ENCODE data around the gene GLIS1.
"Not testable (repeated sequence)": the region's sequence is repeated elsewhere in the genome, so short reads cannot be mapped to it uniquely, and the experiment has no call there.

GLIS1 gene

DNA sequence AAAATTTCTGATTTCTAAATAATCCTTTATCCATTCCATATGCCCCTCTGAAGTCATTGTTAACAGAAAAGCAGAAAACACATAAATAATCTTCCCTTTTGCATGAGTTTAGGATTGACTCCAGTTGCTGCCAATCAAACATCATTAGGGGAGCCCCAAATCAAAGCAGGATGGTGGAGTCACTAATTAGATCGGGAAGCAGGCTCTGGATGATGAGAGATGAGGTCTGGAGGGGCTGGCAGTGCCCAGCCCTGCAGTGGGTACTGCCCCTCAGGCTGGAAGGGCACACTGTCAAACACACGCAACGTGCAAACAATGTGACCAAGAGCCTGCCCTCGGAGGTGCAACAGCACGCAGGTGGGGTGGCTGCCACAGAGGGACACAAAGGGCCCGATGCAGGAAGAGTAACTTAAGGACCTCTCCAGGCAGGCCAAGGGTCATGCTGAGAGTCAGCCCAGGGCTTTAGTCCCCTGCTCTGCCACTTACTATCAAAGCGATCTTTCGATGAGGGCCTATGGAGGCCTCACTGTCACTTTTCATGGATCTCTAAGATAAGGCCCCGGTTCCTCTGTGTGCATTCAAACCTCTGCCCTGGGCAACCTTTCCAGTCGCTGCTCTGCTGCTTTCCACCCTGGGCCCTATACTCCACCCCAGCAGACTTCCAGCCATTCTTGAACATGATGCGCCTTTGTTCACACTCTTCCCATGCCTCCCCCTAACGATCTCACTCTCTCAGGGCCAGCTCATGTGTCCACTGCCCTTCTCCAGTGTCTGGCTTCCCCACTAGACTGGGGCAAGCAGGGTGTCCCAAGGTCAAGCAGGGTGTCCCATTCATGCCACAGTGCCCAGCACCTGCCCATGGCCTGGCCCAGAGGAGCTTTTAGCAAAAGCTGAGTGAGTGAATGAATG is 180.9 kb downstream of the GLIS1 start:
- ATAC-seq (replicated peaks) (no peak), DNase-seq (no peak)
- Mint-ChIP-seq H3K27ac (no peak overlapping the region), H3K4me1 (no peaks in the 10 kb centered on the region), H3K4me3 (no peak overlapping the region), H3K9me3 (no peaks in the 10 kb centered on the region), H3K36me3 (no peaks in the 10 kb centered on the region), H3K27me3 (peaks cover 13 to 18% of the 10 kb centered on the region in 2 donors)

DNA sequence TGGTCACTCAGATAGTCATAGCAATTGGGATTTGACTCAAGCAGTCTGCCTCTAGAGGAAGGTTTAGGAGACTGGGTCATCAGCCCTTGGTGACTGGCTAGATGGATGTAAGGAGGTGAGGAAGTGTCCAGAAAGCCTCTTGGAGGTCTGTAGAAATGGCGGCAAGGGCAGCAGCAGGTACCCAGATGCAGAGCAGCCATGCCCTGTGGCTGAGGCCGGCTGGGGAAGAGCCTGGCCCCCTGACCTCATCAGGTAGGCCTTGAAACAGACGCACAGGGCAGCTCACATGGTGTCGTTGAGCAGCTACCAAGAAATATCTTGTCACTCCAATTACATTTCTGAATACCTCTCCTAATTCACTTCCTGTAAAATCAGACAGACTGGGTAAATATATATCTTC is 181.6 kb downstream of the GLIS1 start:
- H3K4me1 Mint-ChIP-seq: no peaks in the 10 kb centered on the region
- no peaks in the 10 kb centered on the region for H3K36me3 Mint-ChIP-seq
- H3K27ac Mint-ChIP-seq: no peak overlapping the region
- no peaks in the 10 kb centered on the region for H3K9me3 Mint-ChIP-seq
- peaks cover 6 to 10% of the 10 kb centered on the region in 2 donors for H3K27me3 Mint-ChIP-seq
- DNase-seq (no peak), ATAC-seq (replicated peaks) (no peak)
- no peak overlapping the region for H3K4me3 Mint-ChIP-seq

GRCh38 chr1:53556657-53557227 is 182.2 kb downstream of the GLIS1 start:
- H3K9me3 Mint-ChIP-seq: no peaks in the 10 kb centered on the region
- no peak overlapping the region for H3K27ac Mint-ChIP-seq

DNA sequence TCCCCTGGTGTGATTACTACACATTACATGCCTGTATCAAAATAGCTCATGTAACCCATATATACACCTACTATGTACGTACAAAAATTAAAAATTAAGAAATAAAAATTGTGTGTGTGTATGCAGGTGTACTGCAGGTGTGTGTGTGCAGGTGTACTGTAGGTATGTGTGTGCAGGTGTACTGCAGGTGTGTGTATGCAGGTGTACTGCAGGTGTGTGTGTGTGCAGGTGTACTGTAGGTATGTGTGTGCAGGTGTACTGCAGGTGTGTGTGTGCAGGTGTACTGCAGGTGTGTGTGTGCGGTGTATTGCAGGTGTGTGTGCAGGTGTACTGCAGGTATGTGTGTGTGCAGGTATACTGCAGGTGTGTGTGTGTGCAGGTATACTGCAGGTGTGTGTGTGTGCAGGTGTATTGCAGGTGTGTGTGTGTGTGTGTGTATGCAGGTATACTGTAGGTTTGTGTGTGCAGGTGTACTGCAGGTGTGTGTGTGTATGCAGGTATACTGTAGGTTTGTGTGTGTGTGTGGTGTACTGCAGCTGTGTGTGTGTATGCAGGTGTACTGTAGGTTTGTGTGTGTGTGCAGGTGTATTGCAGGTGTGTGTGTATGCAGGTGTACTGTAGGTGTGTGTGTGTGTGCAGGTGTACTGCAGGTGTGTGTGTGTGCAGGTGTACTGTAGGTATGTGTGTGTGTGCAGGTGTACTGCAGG is 183.2 kb downstream of the GLIS1 start:
- not testable (repeated sequence) for ATAC-seq (replicated peaks); H3K36me3 Mint-ChIP-seq; H3K9me3 Mint-ChIP-seq; DNase-seq; H3K4me1 Mint-ChIP-seq; H3K4me3 Mint-ChIP-seq; H3K27ac Mint-ChIP-seq
- peaks cover 7 to 10% of the 10 kb centered on the region in 2 donors for H3K27me3 Mint-ChIP-seq

More at GRCh38 chr1:53556657-53557227, 182.2 kb downstream of the GLIS1 start:
- Mint-ChIP-seq H3K36me3 (no peaks in the 10 kb centered on the region), H3K27me3 (peaks cover 4 to 8% of the 10 kb centered on the region in 2 donors), H3K4me3 (no peak overlapping the region), H3K4me1 (no peaks in the 10 kb centered on the region)
- ATAC-seq (replicated peaks): no peak
- DNase-seq: no peak

DNA sequence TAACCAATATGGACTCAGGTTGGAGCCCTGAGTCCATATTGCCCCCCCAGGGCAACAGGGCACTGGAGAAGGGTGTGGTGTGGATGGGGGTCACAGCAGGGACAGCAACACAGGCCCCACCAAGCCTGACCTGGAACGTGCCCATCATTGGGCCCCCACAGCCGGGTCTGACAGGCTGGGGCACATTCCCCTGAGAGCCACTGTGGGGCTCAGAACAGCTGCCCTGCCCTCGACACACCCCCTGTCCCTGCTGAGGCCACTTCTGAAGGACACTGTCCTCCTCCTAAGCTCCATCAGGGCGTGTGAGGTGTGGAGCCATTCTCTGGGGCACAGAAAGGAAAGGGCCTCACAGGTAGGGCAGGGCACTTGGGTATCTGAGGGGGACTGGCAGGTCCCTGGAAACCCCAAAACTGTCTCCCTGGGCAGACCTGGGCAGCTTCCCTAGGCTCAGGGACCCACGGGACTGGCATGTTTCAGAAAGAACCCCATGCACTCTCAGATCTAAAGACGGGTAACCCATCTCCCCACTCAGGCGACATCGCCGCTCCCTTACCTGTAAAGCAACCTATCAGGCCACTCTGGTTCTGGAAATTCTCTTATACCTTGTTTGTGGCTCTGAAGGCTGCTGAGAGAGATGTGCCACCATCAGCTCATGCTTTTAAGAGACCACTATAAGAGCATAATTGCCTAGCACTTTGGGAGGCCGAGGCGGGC is 184.2 kb downstream of the GLIS1 start:
- DNase-seq: no peak
- H3K9me3 Mint-ChIP-seq: no peaks in the 10 kb centered on the region
- ATAC-seq (replicated peaks): no peak
- H3K27ac Mint-ChIP-seq: no peak overlapping the region
- H3K27me3 Mint-ChIP-seq: peaks cover 7 to 8% of the 10 kb centered on the region in 2 donors
- no peaks in the 10 kb centered on the region for H3K36me3 Mint-ChIP-seq
- no peaks in the 10 kb centered on the region for H3K4me1 Mint-ChIP-seq
- H3K4me3 Mint-ChIP-seq: no peak overlapping the region

DNA sequence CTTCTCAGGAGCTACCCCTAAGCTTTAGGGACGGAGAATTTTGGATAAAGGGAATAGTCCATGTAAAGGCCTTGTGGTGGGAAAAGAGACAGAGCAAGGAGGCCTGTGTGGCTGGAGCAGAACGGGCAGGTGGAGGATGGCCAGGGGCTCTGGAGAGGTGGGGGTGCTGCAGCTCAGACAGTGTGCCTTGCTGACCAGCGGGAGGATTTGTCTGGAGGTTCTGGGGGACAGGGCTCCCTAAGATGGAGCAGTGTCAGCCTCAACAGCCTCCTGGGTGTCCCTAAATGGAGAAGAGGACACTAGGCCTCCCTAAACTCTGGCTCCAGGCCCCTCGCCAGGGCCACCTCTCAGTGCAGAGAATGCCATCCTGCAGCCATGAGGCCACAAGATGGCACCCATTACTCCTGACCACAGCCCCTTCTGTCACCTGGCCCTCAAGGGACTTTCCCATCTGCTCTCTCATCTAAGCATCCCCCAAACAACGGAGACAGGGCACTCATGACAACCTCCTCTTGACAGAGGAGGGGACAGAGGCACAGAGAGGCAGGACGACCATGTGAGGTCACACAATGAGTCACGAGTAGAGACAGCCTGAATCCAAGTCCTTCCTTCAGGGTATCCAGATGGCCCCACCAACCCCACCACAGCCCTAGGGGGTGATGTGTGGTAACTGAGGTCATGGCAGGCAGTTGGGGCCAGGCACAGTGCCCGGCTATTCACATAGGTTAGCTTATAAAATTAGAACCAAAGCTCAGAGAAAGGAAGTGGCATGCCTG is 185.0 kb downstream of the GLIS1 start:
- no peaks in the 10 kb centered on the region for H3K4me1 Mint-ChIP-seq
- no peak overlapping the region for H3K27ac Mint-ChIP-seq
- H3K4me3 Mint-ChIP-seq: no peak overlapping the region

GRCh38 chr1:53552981-53553733 is 185.8 kb downstream of the GLIS1 start:
- Mint-ChIP-seq H3K9me3 (no peaks in the 10 kb centered on the region), H3K4me1 (no peaks in the 10 kb centered on the region), H3K36me3 (no peaks in the 10 kb centered on the region), H3K27me3 (peaks cover 5 to 7% of the 10 kb centered on the region in 2 donors), H3K27ac (no peak overlapping the region), H3K4me3 (no peak overlapping the region)
- DNase-seq (no peak), ATAC-seq (replicated peaks) (no peak)

More for the DNA sequence above, 185.0 kb downstream of the GLIS1 start:
- Mint-ChIP-seq H3K9me3 (no peaks in the 10 kb centered on the region), H3K36me3 (no peaks in the 10 kb centered on the region), H3K27me3 (peaks cover 5 to 7% of the 10 kb centered on the region in 2 donors)
- ATAC-seq (replicated peaks) (no peak), DNase-seq (no peak)

DNA sequence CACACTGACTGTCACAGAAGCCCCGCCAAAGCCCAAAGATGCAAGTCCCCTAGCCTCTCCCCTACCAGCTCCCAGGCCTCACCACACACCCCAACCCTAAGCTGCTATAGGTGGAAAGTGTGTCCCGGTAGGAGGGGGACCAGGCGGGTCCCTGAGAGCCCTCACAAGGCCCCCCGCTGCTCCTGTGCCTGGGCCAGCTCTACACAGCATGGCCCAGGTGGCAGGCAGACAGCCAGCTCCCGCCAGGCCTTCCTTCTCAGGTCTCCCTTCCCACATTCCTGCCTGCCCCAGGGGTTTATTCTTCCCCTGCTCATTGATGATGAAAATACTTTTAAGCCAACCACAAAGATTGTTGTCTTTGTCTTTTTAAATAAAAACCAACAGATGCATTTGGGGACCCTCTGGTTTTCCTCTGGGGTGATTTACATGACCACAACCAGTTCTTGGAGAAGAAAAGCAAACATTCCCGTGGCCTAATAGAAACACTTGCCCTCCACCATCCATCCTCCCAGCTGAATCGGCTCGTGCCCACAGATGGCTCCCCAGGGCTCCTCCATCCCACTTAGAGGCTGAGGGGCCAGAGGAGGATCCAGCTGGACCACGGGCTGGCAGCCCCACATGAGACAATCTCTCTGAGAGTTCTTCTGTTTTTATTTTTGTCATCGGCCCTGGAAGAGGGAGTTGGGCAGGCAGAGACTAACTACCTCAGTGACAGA is 186.7 kb downstream of the GLIS1 start:
- H3K4me1 Mint-ChIP-seq: no peaks in the 10 kb centered on the region
- H3K4me3 Mint-ChIP-seq: no peak overlapping the region
- no peaks in the 10 kb centered on the region for H3K36me3 Mint-ChIP-seq
- no peak overlapping the region for H3K27ac Mint-ChIP-seq
- no peaks in the 10 kb centered on the region for H3K9me3 Mint-ChIP-seq
- no peak for ATAC-seq (replicated peaks)
- DNase-seq: no peak
- peaks cover 5 to 7% of the 10 kb centered on the region in 2 donors for H3K27me3 Mint-ChIP-seq

DNA sequence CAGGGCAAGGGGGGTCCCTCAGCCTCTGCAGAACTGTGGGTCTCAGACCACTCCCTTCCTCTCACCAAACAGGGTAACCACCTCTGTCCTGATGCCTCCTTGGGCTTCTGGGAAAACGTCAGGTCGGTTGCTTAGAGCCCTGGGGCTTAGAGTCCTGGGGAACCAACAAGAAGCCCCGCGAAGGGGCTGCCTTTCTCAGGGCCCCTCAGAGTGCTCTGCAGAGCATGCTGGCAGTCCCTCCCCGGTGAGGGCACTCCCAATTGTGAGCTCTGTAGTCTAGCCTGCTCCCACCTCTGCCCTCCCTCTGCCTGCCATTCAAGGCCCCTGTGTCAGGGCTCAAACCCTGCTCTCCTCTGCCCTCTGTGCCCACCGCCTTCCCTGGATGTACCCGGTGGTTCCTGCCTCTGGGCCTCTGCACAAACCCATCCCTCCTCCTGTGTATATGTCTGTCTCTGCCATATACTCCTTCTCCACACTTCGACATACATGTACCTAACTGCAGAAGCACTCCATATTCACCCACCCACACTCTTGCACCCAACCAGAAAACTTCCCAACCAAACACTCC is 187.5 kb downstream of the GLIS1 start:
- Mint-ChIP-seq H3K27me3 (peaks cover 5 to 7% of the 10 kb centered on the region in 2 donors), H3K9me3 (no peaks in the 10 kb centered on the region), H3K4me1 (no peaks in the 10 kb centered on the region), H3K36me3 (no peaks in the 10 kb centered on the region), H3K4me3 (no peak overlapping the region), H3K27ac (no peak overlapping the region)
- DNase-seq (no peak), ATAC-seq (replicated peaks) (no peak)

DNA sequence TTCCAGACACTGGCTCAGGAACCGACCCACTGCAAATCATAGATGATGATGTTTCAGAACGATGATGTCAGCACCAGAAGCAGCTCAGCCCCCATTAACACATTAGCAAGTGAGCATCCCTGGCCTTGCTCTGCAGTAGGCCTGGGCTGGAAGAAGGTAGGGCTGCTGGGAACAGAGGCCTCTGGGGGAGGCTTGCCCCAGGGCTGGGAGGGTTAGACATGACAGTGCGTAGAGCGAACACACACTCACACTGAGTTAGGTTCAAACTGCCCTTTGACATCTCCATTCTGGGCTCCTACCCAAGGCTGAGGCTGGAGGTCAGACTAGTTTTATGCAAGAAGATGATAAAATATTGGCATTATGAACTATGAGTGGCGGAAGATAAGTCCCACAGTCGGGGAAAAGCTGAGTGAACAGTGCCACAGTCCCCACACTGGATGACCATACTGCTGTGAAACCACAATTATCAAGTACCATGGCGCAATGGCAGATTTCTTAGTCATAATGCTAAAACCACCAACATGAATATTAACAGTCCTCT is 188.7 kb downstream of the GLIS1 start:
- no peaks in the 10 kb centered on the region for H3K36me3 Mint-ChIP-seq
- peaks cover 7 to 8% of the 10 kb centered on the region in 2 donors for H3K27me3 Mint-ChIP-seq
- H3K4me3 Mint-ChIP-seq: no peak overlapping the region
- H3K27ac Mint-ChIP-seq: no peak overlapping the region
- no peak for ATAC-seq (replicated peaks)
- DNase-seq: no peak
- no peaks in the 10 kb centered on the region for H3K4me1 Mint-ChIP-seq
- no peaks in the 10 kb centered on the region for H3K9me3 Mint-ChIP-seq

DNA sequence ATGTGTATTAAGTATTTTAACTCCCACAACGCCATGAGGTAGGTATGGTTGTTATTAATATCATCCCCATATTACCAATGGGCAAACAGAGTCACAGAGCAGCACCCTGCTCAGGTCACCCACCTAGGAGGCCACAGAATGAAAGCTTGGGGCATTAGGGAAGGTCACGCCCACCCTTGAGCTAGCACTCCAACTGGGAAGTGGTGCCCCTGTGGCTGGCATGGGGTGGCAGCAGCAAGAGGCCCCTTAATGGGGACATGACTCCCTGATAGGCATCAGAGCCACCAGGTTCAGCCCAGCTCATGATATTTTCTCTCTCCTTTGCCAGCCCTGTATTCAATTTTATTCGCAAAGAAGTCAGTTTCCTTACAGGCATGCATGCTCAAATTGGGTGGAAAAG is 189.2 kb downstream of the GLIS1 start:
- Mint-ChIP-seq H3K27me3 (peaks cover 7 to 8% of the 10 kb centered on the region in 2 donors), H3K4me1 (no peaks in the 10 kb centered on the region), H3K9me3 (no peaks in the 10 kb centered on the region), H3K4me3 (no peak overlapping the region), H3K36me3 (no peaks in the 10 kb centered on the region), H3K27ac (no peak overlapping the region)
- no peak for ATAC-seq (replicated peaks)
- DNase-seq: no peak

DNA sequence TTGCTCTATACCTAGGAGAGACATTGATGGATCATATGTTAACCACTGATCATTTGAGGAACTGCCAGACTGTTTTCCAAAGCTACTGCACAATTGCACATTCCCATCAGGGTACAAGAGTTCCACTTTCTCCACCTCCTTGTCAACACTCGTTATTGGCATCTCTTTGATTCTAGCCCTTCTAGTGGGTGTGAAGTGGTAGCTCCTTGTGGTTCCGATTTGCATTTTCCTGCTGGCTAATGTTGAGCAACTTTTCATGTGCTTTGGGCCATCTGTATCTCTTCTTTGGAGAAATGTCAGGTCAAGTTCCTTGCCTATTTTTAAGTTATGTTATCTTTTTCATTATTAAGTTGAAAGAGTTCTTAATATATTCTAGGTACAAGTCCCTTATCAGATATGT is 189.7 kb downstream of the GLIS1 start:
- Mint-ChIP-seq H3K36me3 (no peaks in the 10 kb centered on the region), H3K27me3 (peaks cover 7 to 8% of the 10 kb centered on the region in 2 donors), H3K4me3 (no peak overlapping the region), H3K27ac (no peak overlapping the region), H3K4me1 (no peaks in the 10 kb centered on the region), H3K9me3 (no peaks in the 10 kb centered on the region)
- no peak for ATAC-seq (replicated peaks)
- DNase-seq: no peak

Measured in stimulated activated naive B cell treated with anti-CD40 and anti-IgM and Interleukin-4, amounts not matched to agents 10 μg/mL and 1 μg/mL and 100 μg/mL, for 72 hours (primary cell).